Naive thymus-derived CD4-positive, alpha-beta T cell (primary cell): ENCODE measurements around the gene AP5Z1. TPM values are rescaled to one million over a fixed set of nuclear protein-coding genes. Genes with fewer than 3 reads are reported as not detected.

Experiments used
- ATAC-seq: fragments of 150-1000 bp; cut with Tn5 transposase; 2 replicates; pipeline ENCODE4 v1.10.0; 2021; ENCODE audit warnings: mild to moderate bottlenecking, moderate library complexity
- CTCF ChIA-PET: fragments of 350-600 bp; sonication (Branson Sonifier 250); formaldehyde crosslinking; loops from one replicate; lab custom pipeline; 2021; ENCODE audit warnings: antibody characterized with exemption; lab: Charles Lee
- POLR2A ChIA-PET: fragments of 350-600 bp; sonication (Branson Sonifier 250); formaldehyde crosslinking; loops from one replicate; lab custom pipeline; 2021; ENCODE audit warnings: antibody characterized with exemption, inconsistent platforms; lab: Charles Lee
- DNase-seq, 9 donors: peaks; one replicate each; pipeline versions ENCODE4 v3.0.0 to v3.0.0-alpha.2; 2020 to 2022; ENCODE audit warnings: mixed read lengths in 1 of 9
- H3K27ac ChIP-seq: one replicate; pipeline ENCODE4 v1.7.0; 2013; ENCODE audit warnings: mild to moderate bottlenecking, low read depth, low read length, moderate library complexity
- H3K27me3 ChIP-seq, 2 donors: one replicate each; pipeline ENCODE4 v1.7.0; 2013; ENCODE audit warnings: low read length in 2 of 2, mild to moderate bottlenecking in 2 of 2, moderate library complexity in 2 of 2; ENCODE audit not compliant: control insufficient read depth in 2 of 2, insufficient read depth in 2 of 2
- H3K36me3 ChIP-seq, 3 experiments: 1 replicate in 2 of 3; 2 replicates in 1 of 3; pipeline ENCODE4 v1.7.0; 2013; ENCODE audit warnings: low read length in 3 of 3, mild to moderate bottlenecking in 3 of 3, moderate library complexity in 1 of 3; ENCODE audit not compliant: insufficient read depth in 3 of 3, control insufficient read depth in 2 of 3
- H3K4me1 ChIP-seq, 2 donors: one replicate each; pipeline ENCODE4 v1.7.0; 2013; ENCODE audit warnings: low read length in 2 of 2, mild to moderate bottlenecking in 2 of 2, moderate library complexity in 1 of 2; ENCODE audit not compliant: control insufficient read depth in 2 of 2, insufficient read depth in 2 of 2
- H3K4me3 ChIP-seq: 2 replicates; pipeline ENCODE4 v1.7.0; 2013; ENCODE audit warnings: mild to moderate bottlenecking, low read length
- H3K9me3 ChIP-seq, 3 experiments: 1 replicate in 2 of 3; 2 replicates in 1 of 3; pipeline ENCODE4 v1.7.0; 2013; ENCODE audit warnings: low read length in 3 of 3; ENCODE audit not compliant: control insufficient read depth in 2 of 3
- H3K27ac Mint-ChIP-seq, 9 donors: one replicate each; pipeline ENCODE4 v1.8.0; 2020 to 2022; ENCODE audit warnings: mixed read lengths in 9 of 9, mild to moderate bottlenecking in 8 of 9, moderate library complexity in 5 of 9, inconsistent platforms in 2 of 9
- H3K27me3 Mint-ChIP-seq, 5 donors: one replicate each; pipeline ENCODE4 v1.8.0; 2021 to 2022; ENCODE audit warnings: mixed read lengths in 5 of 5, mild to moderate bottlenecking in 1 of 5
- H3K36me3 Mint-ChIP-seq, 5 donors: one replicate each; pipeline ENCODE4 v1.8.0; 2020 to 2022; ENCODE audit warnings: mixed read lengths in 5 of 5, mild to moderate bottlenecking in 3 of 5, inconsistent platforms in 1 of 5
- H3K4me1 Mint-ChIP-seq, 7 donors: one replicate each; pipeline ENCODE4 v1.8.0; 2020 to 2022; ENCODE audit warnings: mixed read lengths in 7 of 7, mild to moderate bottlenecking in 3 of 7, inconsistent platforms in 1 of 7
- H3K4me3 Mint-ChIP-seq, 10 donors: one replicate each; pipeline ENCODE4 v1.8.0; 2020 to 2022; ENCODE audit warnings: mild to moderate bottlenecking in 10 of 10, mixed read lengths in 10 of 10, moderate library complexity in 6 of 10, inconsistent platforms in 2 of 10
- H3K9me3 Mint-ChIP-seq, 11 donors: one replicate each; pipeline ENCODE4 v1.8.0; 2020 to 2022; ENCODE audit warnings: mixed read lengths in 11 of 11, mild to moderate bottlenecking in 4 of 11, inconsistent platforms in 1 of 11, moderate library complexity in 1 of 11
- intact Hi-C, 2 donors: fragments of 100-400 bp; cut with micrococcal nuclease; formaldehyde crosslinking; loops; one replicate each; pipeline ENCODE4 v1.15.1; 2023
- polyA plus RNA-seq, 2 donors: library from polyadenylated mRNA; unstranded; fragments of 300-500 nt; fragmentation: Illumina TruSeq; gene quantifications; one replicate each; pipeline ENCODE4 v1.2.3, GENCODE V29; 2021
- total RNA-seq, 6 experiments: library from RNA in 5 of 6; stranded (reverse) in 5 of 6; gene quantifications; 1 replicate in 5 of 6; 2 replicates in 1 of 6; pipeline ENCODE4 v1.2.3 and lab custom pipeline; 2021 to 2026

The AP5Z1 gene
- total and polyA plus RNA-seq, 7 experiments from 2014 or later, result 36.7 to 114 (median 87.5) TPM

DNA sequence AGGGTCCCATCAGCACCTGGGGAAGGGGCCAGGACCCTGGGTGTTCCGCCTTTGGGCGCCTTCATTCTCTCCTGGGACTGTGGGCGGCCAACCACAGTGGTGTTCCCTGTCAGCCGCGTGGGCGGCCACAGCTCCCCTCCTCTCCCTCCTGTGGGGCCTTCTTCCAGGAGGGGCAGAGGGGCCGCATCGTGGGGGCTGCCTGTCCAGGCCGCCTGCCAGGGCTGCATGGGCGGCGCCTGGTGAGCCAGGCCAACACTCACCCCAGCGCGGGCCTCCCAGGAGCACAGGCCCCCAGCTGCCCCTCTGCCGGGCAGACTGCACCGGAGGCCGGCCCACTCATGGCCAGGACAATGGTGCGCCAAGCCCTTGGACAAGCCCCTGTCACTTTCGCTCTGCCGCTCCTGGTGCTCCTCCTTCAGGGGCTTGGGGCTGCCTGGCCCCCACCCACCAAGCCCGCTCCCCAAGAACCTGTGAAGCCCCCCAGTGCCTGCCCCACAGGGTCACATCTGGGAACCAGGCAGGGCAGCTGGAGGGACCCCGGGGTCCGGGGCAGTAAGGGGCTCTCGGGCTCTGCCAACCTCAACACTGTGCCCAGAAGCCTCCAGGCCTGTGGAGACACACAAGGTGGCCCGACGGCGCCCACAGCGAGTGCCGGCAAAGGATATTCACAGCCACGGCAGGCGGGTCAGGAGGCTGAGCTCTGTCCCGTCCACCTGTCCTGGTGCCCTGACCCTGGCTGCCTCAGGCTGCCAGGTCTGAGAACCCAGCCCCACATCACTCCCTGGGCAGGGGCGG, 42.8 kb downstream of the AP5Z1 start:
- intact Hi-C loops, result no loop called here
- no peak overlapping the region for H3K27ac ChIP-seq
- H3K9me3 ChIP-seq, result no peaks in the 10 kb centered on the region
- no peak overlapping the region for H3K4me3 ChIP-seq
- ChIA-PET CTCF (no interaction called here), POLR2A (no interaction called here)
- ATAC-seq, result no peak
- peaks cover 0 to 9% (median 0%) of the 10 kb centered on the region in 7 donors for H3K4me1 Mint-ChIP-seq
- H3K27me3 Mint-ChIP-seq, result peaks cover 6 to 26% (median 13%) of the 10 kb centered on the region in 5 donors
- DNase-seq, result no peak
- H3K36me3 Mint-ChIP-seq, result no peaks in the 10 kb centered on the region
- no peaks in the 10 kb centered on the region for H3K36me3 ChIP-seq
- no peak overlapping the region for H3K4me3 Mint-ChIP-seq
- H3K27ac Mint-ChIP-seq, result no peak overlapping the region
- H3K9me3 Mint-ChIP-seq, result peaks cover 0 to 5% (median 0%) of the 10 kb centered on the region in 11 donors
- no peaks in the 10 kb centered on the region for H3K27me3 ChIP-seq
- no peaks in the 10 kb centered on the region for H3K4me1 ChIP-seq

DNA sequence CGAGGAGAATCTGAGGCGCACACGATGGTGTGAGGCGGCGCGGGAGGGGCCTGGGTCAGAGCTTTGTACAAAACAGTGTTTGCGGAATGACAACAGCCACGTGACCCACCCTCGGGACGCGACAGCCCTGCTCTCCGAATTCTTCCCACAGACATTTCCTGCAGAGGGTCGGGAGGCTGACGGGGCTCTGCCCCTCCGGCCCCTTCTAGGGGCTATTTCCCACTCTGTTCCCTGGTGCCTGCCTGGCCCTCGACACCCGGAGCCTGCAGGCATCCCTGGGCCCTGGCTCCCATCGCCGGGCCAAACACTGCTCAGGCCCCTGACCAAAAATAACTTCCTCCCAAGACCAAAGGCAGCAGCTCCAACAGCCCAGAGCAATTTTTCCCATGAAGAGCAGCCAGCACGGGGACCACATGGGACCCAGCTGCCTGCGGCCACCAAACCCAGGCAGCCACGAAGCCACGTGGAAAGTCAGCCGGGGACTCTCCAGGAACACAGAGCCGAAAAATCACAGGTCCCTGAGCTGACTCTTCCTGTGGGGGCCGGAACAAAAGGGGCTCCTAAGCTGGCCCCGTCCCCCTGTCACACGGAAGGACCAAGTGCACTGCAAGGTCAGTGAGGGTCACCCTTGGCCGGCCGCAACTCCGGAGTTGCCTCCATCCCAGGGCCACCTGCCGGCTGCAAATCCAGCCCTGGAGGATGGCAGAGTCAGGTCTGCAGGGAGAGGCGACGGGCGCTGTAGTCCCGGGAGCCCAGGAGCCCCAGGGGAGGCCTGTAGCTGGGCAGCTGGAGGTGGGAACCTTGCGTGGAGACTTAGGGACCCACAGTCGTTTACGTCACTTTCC, 44.4 kb downstream of the AP5Z1 start:
- no peaks in the 10 kb centered on the region for H3K9me3 ChIP-seq
- H3K4me3 ChIP-seq, result no peak overlapping the region
- ATAC-seq (no peak), DNase-seq (no peak)
- Mint-ChIP-seq H3K27ac (no peak overlapping the region), H3K36me3 (no peaks in the 10 kb centered on the region), H3K4me3 (no peak overlapping the region), H3K4me1 (peaks cover 0 to under 1% (median 0%) of the 10 kb centered on the region in 7 donors), H3K9me3 (no peaks in the 10 kb centered on the region), H3K27me3 (peaks cover 0 to 12% (median 5%) of the 10 kb centered on the region in 5 donors)
- no peaks in the 10 kb centered on the region for H3K4me1 ChIP-seq
- no peaks in the 10 kb centered on the region for H3K27me3 ChIP-seq
- CTCF ChIA-PET, result interaction anchor here (0.6 to 1.1 kb wide), 2 partner anchors 10 to 264 kb away, joined by 3 to 5 read pairs; no protein-coding TSS in a partner anchor
- H3K36me3 ChIP-seq, result no peaks in the 10 kb centered on the region
- POLR2A ChIA-PET, result no interaction called here
- H3K27ac ChIP-seq, result no peak overlapping the region
- intact Hi-C loops, result loop anchor here in 1 of 2 donors (10.0 kb wide), 1 partner anchor 65 kb away; the partner anchor contains the start of gene RADIL

DNA sequence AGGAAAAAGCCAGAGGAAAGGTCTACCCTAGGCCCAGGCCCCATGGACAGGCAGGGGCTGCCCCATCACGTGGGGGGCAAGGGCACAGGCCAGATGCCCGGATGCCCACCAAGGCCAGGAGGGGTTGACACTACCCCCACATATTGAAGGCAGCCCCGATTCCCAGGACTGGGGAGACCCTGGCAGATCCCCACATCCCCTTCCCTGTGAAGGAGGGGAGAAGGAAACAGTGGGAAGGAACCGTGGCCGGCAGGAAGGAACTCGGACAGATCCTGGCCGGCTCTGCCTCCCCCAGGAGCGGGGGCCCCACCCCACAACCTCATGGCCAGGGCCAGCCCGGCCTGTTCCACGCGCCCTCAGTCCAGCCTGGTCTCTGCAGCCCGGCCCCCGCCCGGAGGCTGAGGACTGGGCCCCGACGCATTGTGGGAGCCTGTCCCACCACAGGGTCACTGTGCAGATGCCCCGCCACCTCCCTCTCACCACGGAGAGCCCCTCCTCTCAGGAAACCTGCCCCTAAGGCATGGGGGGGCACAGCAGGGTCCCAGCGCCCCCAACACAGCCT, 45.1 kb downstream of the AP5Z1 start:
- Histone ChIP-seq H3K27me3 (no peaks in the 10 kb centered on the region), H3K4me3 (no peak overlapping the region), H3K36me3 (no peaks in the 10 kb centered on the region), H3K9me3 (no peaks in the 10 kb centered on the region), H3K4me1 (no peaks in the 10 kb centered on the region), H3K27ac (no peak overlapping the region)
- Mint-ChIP-seq H3K4me3 (no peak overlapping the region), H3K27me3 (peaks cover 0 to 13% (median 3%) of the 10 kb centered on the region in 5 donors), H3K27ac (no peak overlapping the region), H3K36me3 (no peaks in the 10 kb centered on the region), H3K4me1 (no peaks in the 10 kb centered on the region), H3K9me3 (no peaks in the 10 kb centered on the region)
- DNase-seq (no peak), ATAC-seq (no peak)
- CTCF ChIA-PET, result no interaction called here
- intact Hi-C loops, result loop anchor here in 1 of 2 donors (10.0 kb wide), 1 partner anchor 64 kb away; the partner anchor contains the start of gene RADIL
- POLR2A ChIA-PET, result no interaction called here

DNA sequence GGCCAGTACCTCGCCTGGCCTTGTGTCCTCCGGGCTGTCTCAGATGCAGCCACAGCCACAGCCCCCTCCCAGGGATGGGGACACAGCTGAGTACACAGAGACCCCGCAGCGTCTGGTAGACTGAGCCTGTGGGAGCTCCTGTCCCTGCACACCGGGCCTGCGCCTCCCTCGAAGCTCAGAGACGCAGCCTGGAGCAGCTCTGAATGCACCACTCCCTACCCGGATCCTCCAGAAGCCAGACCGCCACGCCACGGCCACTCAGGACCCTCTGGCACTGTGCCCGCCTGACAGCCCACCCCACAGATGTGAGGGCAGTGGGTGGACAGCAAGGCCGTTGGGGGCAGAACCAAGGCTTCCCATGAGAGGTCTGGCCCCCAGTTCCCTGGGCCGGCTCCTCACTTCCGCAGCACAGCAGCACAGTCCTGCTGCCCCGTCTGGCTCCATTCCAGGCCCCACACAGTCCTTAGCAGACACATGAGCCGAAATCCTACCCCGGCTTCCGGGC, 45.6 kb downstream of the AP5Z1 start:
- Mint-ChIP-seq H3K4me3 (no peak overlapping the region), H3K36me3 (no peaks in the 10 kb centered on the region), H3K27ac (no peak overlapping the region), H3K27me3 (peaks cover 0 to 15% (median 3%) of the 10 kb centered on the region in 5 donors), H3K4me1 (no peaks in the 10 kb centered on the region), H3K9me3 (no peaks in the 10 kb centered on the region)
- CTCF ChIA-PET, result no interaction called here
- H3K9me3 ChIP-seq, result no peaks in the 10 kb centered on the region
- no peaks in the 10 kb centered on the region for H3K27me3 ChIP-seq
- no peaks in the 10 kb centered on the region for H3K4me1 ChIP-seq
- POLR2A ChIA-PET, result no interaction called here
- DNase-seq (no peak), ATAC-seq (no peak)
- intact Hi-C loops, result loop anchor here in 1 of 2 donors (10.0 kb wide), 1 partner anchor 64 kb away; the partner anchor contains the start of gene RADIL
- H3K36me3 ChIP-seq, result no peaks in the 10 kb centered on the region
- H3K4me3 ChIP-seq, result no peak overlapping the region
- no peak overlapping the region for H3K27ac ChIP-seq

DNA sequence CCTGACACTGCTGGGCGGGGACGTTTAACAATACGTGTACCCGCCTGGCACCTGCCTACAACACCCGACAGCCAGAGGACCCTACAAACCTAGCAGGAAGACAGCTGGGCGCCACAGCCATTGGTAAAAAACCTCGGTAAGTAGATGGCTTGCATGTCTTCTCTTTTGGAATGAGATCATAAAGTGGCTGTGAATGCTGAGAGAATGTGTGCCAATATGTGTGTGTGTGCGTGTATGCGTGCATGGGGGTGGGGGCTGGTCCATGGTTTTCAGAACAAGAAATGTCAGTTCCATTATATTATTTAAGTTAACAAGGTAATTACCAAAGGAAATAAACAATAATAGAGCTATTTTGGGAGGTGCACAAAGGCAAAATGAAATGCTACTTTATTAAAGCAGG, 47.3 kb downstream of the AP5Z1 start:
- ATAC-seq, result no peak
- Histone ChIP-seq H3K4me1 (no peaks in the 10 kb centered on the region), H3K9me3 (no peaks in the 10 kb centered on the region), H3K27me3 (no peaks in the 10 kb centered on the region), H3K4me3 (no peak overlapping the region), H3K36me3 (no peaks in the 10 kb centered on the region), H3K27ac (no peak overlapping the region)
- Mint-ChIP-seq H3K4me1 (no peaks in the 10 kb centered on the region), H3K36me3 (no peaks in the 10 kb centered on the region), H3K27ac (no peak overlapping the region), H3K27me3 (peaks cover 0 to 18% (median 3%) of the 10 kb centered on the region in 5 donors), H3K4me3 (no peak overlapping the region), H3K9me3 (no peaks in the 10 kb centered on the region)
- intact Hi-C loops, result loop anchor here in 1 of 2 donors (10.0 kb wide), 1 partner anchor 62 kb away; the partner anchor contains the start of gene RADIL
- no peak for DNase-seq
- ChIA-PET POLR2A (no interaction called here), CTCF (interaction anchor here (0.6 kb wide), 2 partner anchors 9 to 354 kb away, joined by 3 to 4 read pairs; no protein-coding TSS in a partner anchor)

DNA sequence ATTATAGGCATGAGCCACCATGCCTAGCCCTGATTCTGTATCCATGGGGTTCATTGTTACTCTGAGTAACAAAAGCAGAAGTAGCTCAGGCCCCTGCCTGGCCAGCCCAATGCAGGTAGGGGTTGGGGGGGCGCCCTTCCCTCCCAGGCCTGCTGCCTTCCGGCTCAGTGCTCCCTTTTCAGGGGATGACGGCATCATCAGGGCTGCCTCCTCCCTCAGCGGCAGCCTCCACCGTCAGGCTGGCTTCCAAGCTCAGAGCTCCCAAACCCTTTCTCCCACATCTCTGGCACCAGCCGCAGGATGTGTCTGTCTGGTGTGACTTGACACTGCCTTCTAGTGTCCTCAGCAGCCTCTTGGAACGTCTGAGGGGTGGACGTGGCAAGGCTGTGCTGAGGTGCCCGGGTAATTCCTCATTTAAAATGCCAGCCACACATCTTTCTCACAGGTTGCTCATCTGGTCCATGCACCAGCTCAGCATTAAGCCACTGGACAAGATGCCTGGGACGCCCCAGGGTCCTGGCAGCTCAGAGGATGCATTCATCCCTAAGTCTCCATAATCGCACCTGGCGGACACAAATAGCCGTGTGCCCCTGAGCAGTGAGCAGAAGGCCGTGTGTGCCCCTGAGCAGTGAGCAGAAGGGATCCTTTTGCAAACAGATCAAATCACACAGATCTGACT, 48.2 kb downstream of the AP5Z1 start:
- Histone ChIP-seq H3K27me3 (no peaks in the 10 kb centered on the region), H3K27ac (no peak overlapping the region), H3K36me3 (no peaks in the 10 kb centered on the region), H3K4me1 (no peaks in the 10 kb centered on the region), H3K4me3 (no peak overlapping the region), H3K9me3 (no peaks in the 10 kb centered on the region)
- Mint-ChIP-seq H3K27me3 (peaks cover 0 to 18% (median 3%) of the 10 kb centered on the region in 5 donors), H3K4me3 (no peak overlapping the region), H3K36me3 (no peaks in the 10 kb centered on the region), H3K27ac (no peak overlapping the region), H3K4me1 (no peaks in the 10 kb centered on the region), H3K9me3 (no peaks in the 10 kb centered on the region)
- intact Hi-C loops, result loop anchor here in 1 of 2 donors (10.0 kb wide), 1 partner anchor 61 kb away; the partner anchor contains the start of gene RADIL
- DNase-seq (no peak), ATAC-seq (no peak)
- CTCF ChIA-PET, result interaction anchor here (0.6 kb wide), 1 partner anchor 8 kb away, joined by 3 read pairs; no protein-coding TSS in a partner anchor
- POLR2A ChIA-PET, result no interaction called here
